HG03460 (cell line): Measurements from ENCODE around the gene OGDH.
"Not testable (repeated sequence)": the region's sequence is repeated elsewhere in the genome, so short reads cannot be mapped to it uniquely, and the experiment has no call there.

Experiments used
- ATAC-seq: cut with Tn5 transposase; IDR thresholded peaks from one replicate; pipeline ENCODE4 v1.9.1; 2021; ENCODE audit not compliant: unreplicated experiment

OGDH gene

GRCh38 chr7:44580945-44581878 is 25.2 kb upstream of the OGDH start:
- ATAC-seq: peak; percentile 34

- ATAC-seq: peak; percentile 78
These were observed 24.4 kb upstream of the OGDH start, which contains the start of gene TMED4 for GRCh38 chr7:44581879-44582603. Gene TMED4, minus strand, starts transcription at chr7:44582231. Its CDS starts 25 bp downstream, at chr7:44582206.

- no peak for ATAC-seq
These were observed 23.1 kb upstream of the OGDH start for GRCh38 chr7:44583146-44583865.

- no peak for ATAC-seq
These were observed 18.4 kb upstream of the OGDH start for GRCh38 chr7:44587843-44588711.

GRCh38 chr7:44590910-44591309 is 15.5 kb upstream of the OGDH start:
- no peak for ATAC-seq

GRCh38 chr7:44595934-44596635 is 10.3 kb upstream of the OGDH start:
- no peak for ATAC-seq

GRCh38 chr7:44597181-44597580 is 9.2 kb upstream of the OGDH start:
- ATAC-seq: not testable (repeated sequence)

- no peak for ATAC-seq
These were observed 7.2 kb upstream of the OGDH start for GRCh38 chr7:44599222-44599621.

- ATAC-seq: no peak
These were observed 3.9 kb upstream of the OGDH start for GRCh38 chr7:44602576-44602910.

- ATAC-seq: no peak
These were observed 3.2 kb upstream of the OGDH start for GRCh38 chr7:44603193-44603592.

GRCh38 chr7:44604941-44605340 is 1.5 kb upstream of the OGDH start:
- ATAC-seq: no peak

- ATAC-seq: no peak
These were observed 978 bp downstream of the OGDH start for GRCh38 chr7:44607141-44608068.

- no peak for ATAC-seq
These were observed 2.7 kb downstream of the OGDH start for GRCh38 chr7:44608916-44609648.

GRCh38 chr7:44609829-44610228 is 3.4 kb downstream of the OGDH start:
- ATAC-seq: no peak

GRCh38 chr7:44615149-44615611 is 8.8 kb downstream of the OGDH start:
- ATAC-seq: no peak

- ATAC-seq: no peak
These were observed 9.4 kb downstream of the OGDH start for GRCh38 chr7:44615793-44616192.

GRCh38 chr7:44616545-44616944 is 10.1 kb downstream of the OGDH start:
- ATAC-seq: no peak
